H1 (cell line): ENCODE results near the gene SPRN. TPM values are rescaled to one million over a fixed set of nuclear protein-coding genes. Genes with fewer than 3 reads are reported as not detected.

ENCODE experiments used
- ASH2L ChIP-seq: fragments of 200-600, 300-600 bp; sonication (generic); IDR thresholded peaks from one replicate; pipeline ENCODE4 v1.7.1; 2017; ENCODE audit warnings: low read length
- CEBPB ChIP-seq: IDR thresholded peaks from 2 replicates; pipeline ENCODE4 v1.6.1; 2012; ENCODE audit warnings: low read depth, low read length
- CHD1 ChIP-seq: IDR thresholded peaks from 2 replicates; pipeline ENCODE4 v1.6.1; 2012; ENCODE audit warnings: low read depth, low read length, improper control_type of control experiment
- JUN ChIP-seq: IDR thresholded peaks from 2 replicates; pipeline ENCODE4 v1.6.1; 2011; ENCODE audit warnings: low read depth, mild to moderate bottlenecking, improper control_type of control experiment, low read length
- PHF8 ChIP-seq: fragments of 200-600 bp; sonication (generic); conservative IDR thresholded peaks from 2 replicates; pipeline ENCODE4 v1.7.1; 2012; ENCODE audit warnings: low read depth, mild to moderate bottlenecking, inconsistent platforms, low read length, moderate library complexity
- SIN3A ChIP-seq, 2 experiments: IDR thresholded peaks in 1 of 2; conservative IDR thresholded peaks in 1 of 2; 2 replicates each; pipeline ENCODE4 v1.6.1; 2011 to 2012; ENCODE audit warnings: low read length in 2 of 2, improper control_type of control experiment in 1 of 2, low read depth in 1 of 2, mild to moderate bottlenecking in 1 of 2
- SRF ChIP-seq: IDR thresholded peaks from 2 replicates; pipeline ENCODE4 v1.6.1; 2011; ENCODE audit warnings: mild to moderate bottlenecking, low read depth, low read length, moderate library complexity
- polyA plus RNA-seq, 7 experiments: library from polyadenylated mRNA; depleted of rRNA in 3 of 7; stranded (reverse) in 5 of 7; unstranded in 2 of 7; fragments of >200 nt in 5 of 7; fragments of 200-250 nt in 2 of 7; gene quantifications; 1 replicate in 5 of 7; 2 replicates in 1 of 7; 4 replicates in 1 of 7; pipeline versions ENCODE4 v1.2.1 to v1.2.3, GENCODE V29; 2011 to 2013; ENCODE audit warnings: missing spikeins in 2 of 7, mixed read lengths in 2 of 7
- total RNA-seq: library from RNA; stranded (reverse); fragmentation: NEBNext Ultra II Directional; extraction: Animal tissue kit (Norgen Biotek cat#: 25700); gene quantifications from 2 replicates; pipeline ENCODE4 v1.2.1, GENCODE V29; 2021
- TF ChIP-seq, protein P1 (sequence below): IDR thresholded peaks from 2 replicates; pipeline ENCODE4 v1.6.1; 2012; ENCODE audit warnings: low read length, inconsistent platforms

SPRN gene
- total and polyA plus RNA-seq, 2 of the 8 experiments (the other 6 are each of a cell fraction or from before 2014, with no cell fraction given) = 0.23 to 0.24 TPM

DNA sequence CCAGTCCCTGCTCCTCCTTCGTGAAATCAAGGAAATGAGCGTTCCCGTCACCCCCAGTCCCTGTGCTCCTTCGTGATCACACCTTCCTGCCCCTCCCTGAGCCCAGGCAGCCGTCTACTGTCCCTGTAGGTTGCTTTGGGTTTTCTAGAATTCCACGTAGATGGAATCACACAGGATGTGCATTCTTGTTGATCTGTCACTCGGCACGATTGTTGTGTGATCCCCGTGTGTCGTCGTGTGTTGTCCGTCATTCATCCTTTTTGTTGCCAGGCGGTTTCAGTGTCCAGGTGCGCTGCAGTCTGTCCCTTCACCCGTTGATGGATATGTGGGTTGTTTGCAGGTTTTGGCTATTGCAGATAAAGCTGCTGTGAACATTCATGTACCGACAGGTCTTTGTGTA is 21.1 kb downstream of the SPRN start (continued):
- TF ChIP-seq PHF8 (no peak), ASH2L (no peak), CEBPB (no peak), SIN3A (conservative IDR thresholded peaks at IDR 0.05 in 1 of 2, IDR thresholded peaks at IDR 0.05 in 1 of 2; ENCODE audit: low read depth in 1 of 2, low read length in 2 of 2) (no peak), SRF (no peak), CHD1 (no peak), JUN (no peak)
- TF ChIP-seq, protein P1, sequence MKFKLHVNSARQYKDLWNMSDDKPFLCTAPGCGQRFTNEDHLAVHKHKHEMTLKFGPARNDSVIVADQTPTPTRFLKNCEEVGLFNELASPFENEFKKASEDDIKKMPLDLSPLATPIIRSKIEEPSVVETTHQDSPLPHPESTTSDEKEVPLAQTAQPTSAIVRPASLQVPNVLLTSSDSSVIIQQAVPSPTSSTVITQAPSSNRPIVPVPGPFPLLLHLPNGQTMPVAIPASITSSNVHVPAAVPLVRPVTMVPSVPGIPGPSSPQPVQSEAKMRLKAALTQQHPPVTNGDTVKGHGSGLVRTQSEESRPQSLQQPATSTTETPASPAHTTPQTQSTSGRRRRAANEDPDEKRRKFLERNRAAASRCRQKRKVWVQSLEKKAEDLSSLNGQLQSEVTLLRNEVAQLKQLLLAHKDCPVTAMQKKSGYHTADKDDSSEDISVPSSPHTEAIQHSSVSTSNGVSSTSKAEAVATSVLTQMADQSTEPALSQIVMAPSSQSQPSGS = no peak
